Epithelial cell of prostate (primary cell): ENCODE results near the gene TXNDC12.
"Not testable (repeated sequence)": the region's sequence is repeated elsewhere in the genome, so short reads cannot be mapped to it uniquely, and the experiment has no call there.

ENCODE experiments used
- DNase-seq: peaks from one replicate; pipeline ENCODE4 v3.0.0-alpha.2; 2011; ENCODE audit warnings: low read depth, low spot score
- H3K27ac ChIP-seq: fragments of 450-650 bp; 2 replicates; pipeline ENCODE4 v1.5.1; 2017; ENCODE audit warnings: mild to moderate bottlenecking

TXNDC12 gene

DNA sequence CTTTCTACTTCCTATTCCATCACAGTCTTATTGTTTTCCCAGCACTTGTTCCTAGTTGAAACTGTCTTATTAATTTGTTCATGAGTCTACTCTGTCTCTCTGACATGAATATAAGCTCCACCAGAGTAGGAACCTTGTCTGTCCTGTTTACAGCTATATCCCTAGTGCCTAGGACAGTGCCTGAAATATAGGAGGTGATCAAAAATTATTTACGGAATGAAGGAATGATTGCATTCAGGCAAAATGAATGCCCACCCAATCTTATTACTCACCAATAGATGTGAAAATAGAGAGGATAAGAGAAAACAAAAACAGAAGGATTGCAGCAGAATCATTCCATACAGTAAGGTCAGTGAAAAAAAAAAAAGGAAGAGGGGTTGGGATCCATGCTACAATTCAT, 1.1 kb downstream of the TXNDC12 start:
- DNase-seq: no peak
- peak overlapping the region; percentile 98 for H3K27ac ChIP-seq

GRCh38 chr1:52049337-52049736, 5.7 kb downstream of the TXNDC12 start:
- DNase-seq, H3K27ac ChIP-seq: not testable (repeated sequence)

DNA sequence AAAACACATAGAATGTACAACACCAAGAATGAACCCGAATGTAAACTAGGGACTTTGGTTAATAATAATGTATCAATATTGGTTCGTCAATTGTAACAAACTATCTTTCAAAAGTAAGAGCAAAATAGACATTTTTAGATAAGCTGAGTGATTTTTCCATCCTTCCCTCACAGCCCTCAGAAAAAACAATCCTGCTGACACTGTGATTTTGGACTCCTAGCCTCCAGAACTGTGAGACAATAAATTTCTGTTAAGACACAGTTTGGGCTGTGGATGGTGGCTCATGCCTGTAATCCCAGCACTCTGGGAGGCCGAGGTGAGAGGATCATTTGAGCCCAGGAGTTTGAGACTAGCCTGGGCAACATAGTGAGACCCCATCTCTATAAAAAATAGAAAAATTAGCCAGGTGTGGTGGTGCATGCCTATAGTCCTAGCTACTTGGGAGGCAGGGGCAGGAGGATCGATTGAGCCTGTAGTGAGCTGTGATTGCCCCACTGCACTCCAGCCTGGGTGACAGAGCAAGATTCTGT, 9.3 kb downstream of the TXNDC12 start:
- not testable (repeated sequence) for DNase-seq, H3K27ac ChIP-seq

GRCh38 chr1:52045236-52045635, 9.8 kb downstream of the TXNDC12 start:
- no peak overlapping the region for H3K27ac ChIP-seq
- DNase-seq: no peak

- H3K27ac ChIP-seq: peak overlapping the region; percentile 85
- DNase-seq: no peak
Observed at GRCh38 chr1:52041551-52042185, 13.3 kb downstream of the TXNDC12 start.

GRCh38 chr1:52037909-52038308, 17.1 kb downstream of the TXNDC12 start:
- no peak overlapping the region for H3K27ac ChIP-seq
- DNase-seq: no peak

DNA sequence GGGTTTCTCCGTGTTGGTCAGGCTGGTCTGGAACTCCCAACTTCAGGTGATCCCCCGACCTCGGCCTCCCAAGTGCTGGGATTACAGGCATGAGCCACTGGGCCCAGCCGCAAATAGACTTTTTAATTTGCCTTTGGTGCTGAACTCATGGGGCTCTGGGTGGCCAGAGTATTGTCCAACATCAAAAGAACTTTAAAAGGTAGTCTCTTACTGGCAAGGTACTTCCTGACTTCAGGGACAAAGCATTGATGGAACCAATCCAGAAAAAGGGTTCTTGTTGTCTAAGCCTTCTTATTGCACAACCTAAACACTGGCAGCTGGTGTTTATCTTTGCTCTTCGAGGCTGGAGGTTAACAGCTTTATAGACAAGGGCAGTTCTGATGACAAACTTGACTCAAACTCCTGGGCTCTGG, 17.6 kb downstream of the TXNDC12 start:
- DNase-seq: no peak
- no peak overlapping the region for H3K27ac ChIP-seq

- DNase-seq: no peak
- H3K27ac ChIP-seq: peak overlapping the region; percentile 71
Observed at GRCh38 chr1:52034050-52034384, 21.0 kb downstream of the TXNDC12 start.

GRCh38 chr1:52033190-52034049, 21.6 kb downstream of the TXNDC12 start, which contains the start of gene KTI12:
TSS of gene KTI12 (minus strand) at chr1:52033810. CDS start at chr1:52033761, 49 bp downstream.
- no peak for DNase-seq
- peak within 1 kb of the TSS; percentile 71 for H3K27ac ChIP-seq

DNA sequence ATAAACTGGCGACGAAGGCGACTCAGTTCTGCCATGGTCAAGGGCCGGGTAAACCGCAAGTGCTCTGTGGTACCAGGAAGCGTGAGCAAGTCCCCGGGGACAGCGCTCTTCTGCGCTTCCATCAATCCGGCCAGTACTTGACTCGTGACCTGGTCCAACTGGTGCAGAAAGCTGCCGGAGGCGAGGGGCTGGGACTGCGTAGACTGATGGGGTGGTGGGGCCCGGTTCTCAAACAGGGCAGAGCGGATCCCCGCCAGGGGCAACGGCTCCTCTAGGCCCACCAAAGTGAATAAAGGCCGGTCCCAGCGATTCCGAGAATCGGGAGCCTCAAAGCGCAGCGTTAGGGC, 22.2 kb downstream of the TXNDC12 start:
- peak overlapping the region; percentile 71 for H3K27ac ChIP-seq
- no peak for DNase-seq

DNA sequence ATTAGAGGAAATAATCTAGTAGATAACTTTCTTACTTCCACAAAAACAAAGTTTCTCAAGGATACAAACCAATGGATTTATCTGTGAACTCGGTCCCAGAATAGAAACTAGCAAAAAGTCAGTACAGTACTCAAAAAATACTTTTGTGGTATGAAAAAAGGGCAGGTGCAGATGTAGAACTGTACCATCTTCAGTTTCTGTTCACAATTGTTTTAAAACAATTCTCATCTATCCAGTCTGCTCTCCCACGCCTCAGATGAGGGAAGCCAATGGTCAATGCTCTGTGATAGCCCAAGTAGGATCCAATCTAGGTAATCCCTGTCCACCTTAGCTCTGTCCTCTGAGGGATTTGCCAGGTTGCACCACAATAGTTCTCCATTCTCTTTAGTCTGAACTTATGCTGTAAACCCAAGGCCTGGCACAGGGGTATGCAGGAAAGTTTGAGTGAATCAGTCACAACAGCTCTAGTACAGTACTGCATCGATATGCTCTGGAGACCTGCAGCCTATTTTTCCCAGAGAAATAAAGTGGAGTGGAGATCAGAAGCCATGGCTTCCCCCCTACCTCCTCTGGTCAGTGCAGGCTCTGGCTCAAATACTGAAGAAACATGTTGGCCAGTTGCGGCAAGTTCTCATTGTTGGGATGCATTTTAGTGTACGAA, 22.7 kb downstream of the TXNDC12 start:
- no peak for DNase-seq
- peak overlapping the region; percentile 71 for H3K27ac ChIP-seq

DNA sequence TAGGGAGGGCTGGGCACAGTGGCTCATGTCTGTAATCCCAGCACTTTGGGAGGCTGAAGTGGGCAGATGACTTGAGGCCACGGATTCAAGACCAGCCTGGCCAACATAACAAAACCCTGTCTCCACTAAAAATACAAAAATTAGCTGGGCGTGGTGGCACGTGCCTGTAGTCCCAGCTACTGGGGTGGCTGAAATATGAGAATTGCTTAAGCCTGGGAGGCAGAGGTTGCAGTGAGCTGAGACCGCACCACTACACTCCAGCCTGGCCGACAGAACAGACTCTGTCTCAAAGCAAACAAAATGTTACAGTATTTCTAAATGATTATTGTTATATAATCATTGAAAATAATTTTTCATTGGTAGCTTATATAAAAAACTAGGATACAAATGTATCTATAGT, 26.2 kb downstream of the TXNDC12 start:
- H3K27ac ChIP-seq, DNase-seq: not testable (repeated sequence)

DNA sequence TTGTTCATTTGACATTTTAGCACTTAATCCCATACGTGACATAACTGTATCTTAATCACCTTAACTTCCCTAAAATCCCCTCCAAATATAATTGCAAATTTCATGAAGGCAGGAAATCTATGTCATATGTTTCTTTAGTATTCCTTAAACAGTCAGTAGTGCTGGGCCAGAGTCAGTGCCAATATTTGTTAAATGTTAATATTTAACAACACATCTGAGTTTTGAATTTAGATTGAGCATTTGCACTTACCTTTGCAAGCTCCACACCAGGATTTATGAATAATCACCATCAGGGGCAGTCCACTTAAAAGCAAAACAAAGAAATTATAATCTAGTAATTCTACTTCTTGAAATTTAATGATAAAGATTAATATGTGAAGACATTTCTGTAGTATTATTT, 26.7 kb downstream of the TXNDC12 start:
- no peak for DNase-seq
- H3K27ac ChIP-seq: no peak overlapping the region

DNA sequence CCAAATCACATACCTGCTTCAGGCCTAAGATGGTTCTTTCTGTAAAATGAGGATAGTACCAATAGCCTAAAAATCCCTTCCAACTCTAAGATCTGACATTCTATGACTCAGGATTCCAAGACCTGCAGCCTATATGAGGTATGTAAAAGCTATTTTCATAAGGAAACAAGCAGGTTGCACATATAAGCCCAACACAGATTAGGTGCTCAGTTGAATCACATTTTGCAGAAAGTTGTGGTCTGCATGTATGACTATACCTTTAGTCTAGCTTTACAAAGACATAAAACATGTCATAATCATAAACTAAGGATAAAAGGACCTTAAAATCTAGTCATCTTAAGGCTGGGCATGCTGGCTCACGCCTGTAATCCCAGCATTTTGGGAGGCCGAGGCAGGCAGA, 28.7 kb downstream of the TXNDC12 start:
- H3K27ac ChIP-seq: no peak overlapping the region
- no peak for DNase-seq

DNA sequence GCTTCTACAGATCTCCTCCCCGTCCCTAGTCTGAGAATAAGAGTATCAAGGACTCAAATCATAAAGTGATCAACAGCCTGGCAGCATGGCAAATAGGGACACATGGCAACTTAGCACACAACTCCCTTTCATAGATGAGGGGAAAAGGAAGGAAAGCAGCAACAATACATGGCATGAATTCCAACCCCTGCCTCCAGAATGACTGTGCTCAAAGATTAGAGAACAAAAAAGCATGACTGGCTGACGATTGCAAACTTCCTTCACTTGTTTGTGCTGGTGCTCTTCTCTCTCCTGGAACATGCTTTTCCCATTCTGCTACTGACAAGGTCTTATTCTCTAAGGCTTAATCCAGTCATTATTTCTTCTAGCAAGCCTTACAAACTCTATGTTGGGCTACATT, 32.9 kb downstream of the TXNDC12 start:
- H3K27ac ChIP-seq: no peak overlapping the region
- DNase-seq: no peak

DNA sequence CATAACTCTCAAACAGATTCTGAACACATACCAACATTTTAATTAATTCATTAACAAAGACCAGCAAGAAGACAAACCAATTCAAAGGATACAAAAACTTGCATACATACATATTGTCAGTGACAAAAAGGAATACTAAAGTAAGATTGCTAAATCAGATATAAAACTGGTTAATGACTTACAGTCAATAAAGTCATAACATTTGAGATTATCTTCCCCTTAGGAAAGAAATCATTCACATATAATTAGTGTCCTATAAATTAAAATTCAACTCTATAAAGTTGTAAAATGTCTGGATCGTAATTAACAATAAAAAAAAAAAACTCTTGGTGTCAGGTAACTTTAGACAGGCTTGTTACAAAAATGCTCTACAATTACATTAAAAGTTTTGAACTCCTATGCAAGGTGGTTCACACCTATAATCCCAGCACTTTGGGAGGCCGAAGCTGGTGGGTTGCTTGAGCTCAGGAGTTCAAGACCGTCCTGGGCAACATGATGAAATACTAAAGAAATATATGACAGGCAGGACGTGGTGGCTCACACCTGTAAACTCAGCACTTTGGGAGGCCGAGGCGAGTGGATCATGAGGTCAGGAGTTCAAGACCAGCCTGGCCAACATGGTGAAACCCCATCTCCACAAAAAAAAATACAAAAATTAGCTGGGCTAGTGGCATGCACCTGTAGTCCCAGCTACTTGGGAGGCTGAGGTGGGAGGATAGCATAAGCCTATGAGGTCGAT, 46.8 kb downstream of the TXNDC12 start:
- DNase-seq: no peak
- H3K27ac ChIP-seq: no peak overlapping the region

GRCh38 chr1:52007215-52008002, 47.6 kb downstream of the TXNDC12 start:
- DNase-seq: no peak
- no peak overlapping the region for H3K27ac ChIP-seq

DNA sequence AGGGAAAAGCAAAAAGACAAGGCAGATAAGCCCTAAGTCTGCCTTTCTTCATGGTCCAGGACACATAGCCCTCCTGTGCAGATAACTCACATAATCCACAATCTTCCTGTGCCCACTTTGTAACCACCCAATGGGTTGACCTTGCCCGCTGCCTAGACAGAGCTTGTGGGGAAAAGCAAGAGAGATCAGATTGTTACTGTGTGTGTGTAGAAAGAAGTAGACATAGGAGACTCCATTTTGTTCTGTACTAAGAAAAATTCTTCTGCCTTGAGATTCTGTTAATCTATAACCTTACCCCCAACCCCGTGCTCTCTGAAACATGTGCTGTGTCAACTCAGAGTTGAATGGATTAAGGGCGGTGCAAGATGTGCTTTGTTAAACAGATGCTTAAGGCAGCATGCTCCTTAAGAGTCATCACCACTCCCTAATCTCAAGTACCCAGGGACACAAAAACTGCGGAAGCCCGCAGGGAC, 48.9 kb downstream of the TXNDC12 start:
- not testable (repeated sequence) for DNase-seq
- H3K27ac ChIP-seq: peak overlapping the region; percentile 29

DNA sequence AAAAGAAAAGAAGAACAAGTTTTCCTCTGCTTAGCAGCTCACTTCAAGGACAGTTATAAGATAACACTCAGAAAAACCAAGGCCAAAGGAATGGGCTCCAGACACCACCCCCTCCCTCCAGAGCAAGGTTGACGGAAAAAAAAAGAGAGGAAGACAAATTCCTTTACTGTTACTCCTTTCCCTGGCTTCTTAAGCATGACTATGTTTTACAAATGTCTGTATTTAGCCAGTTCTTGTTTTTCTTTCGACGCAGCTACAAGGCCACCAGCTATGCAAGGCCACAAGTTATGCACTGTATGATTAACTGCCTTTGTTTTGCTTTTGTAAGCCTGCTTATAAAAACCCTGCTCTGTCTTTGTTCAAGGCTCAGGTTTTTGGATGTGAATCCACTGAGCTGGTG, 49.4 kb downstream of the TXNDC12 start:
- DNase-seq: not testable (repeated sequence)
- H3K27ac ChIP-seq: peak overlapping the region; percentile 29
